Skin epidermis (tissue), 12 donors: ENCODE measurements around the gene PLXNC1.
A peak's percentile ranks its signal among the peaks of the same experiment; 100 is the strongest.

Source experiments
- H3K27ac ChIP-seq, 21 experiments: fragments of 200-600 bp; sonication (generic) in 11 of 21; one replicate each; pipeline ENCODE4 v1.5.0; 2020; ENCODE audit warnings: mild to moderate bottlenecking in 3 of 21, inconsistent platforms in 2 of 21, moderate library complexity in 2 of 21
- H3K4me3 ChIP-seq, 7 experiments: fragments of 200-600 bp; sonication (generic) in 2 of 7; one replicate each; pipeline ENCODE4 v1.5.0; 2020; ENCODE audit warnings: inconsistent platforms in 2 of 7, mild to moderate bottlenecking in 2 of 7, moderate library complexity in 1 of 7

The PLXNC1 gene

DNA sequence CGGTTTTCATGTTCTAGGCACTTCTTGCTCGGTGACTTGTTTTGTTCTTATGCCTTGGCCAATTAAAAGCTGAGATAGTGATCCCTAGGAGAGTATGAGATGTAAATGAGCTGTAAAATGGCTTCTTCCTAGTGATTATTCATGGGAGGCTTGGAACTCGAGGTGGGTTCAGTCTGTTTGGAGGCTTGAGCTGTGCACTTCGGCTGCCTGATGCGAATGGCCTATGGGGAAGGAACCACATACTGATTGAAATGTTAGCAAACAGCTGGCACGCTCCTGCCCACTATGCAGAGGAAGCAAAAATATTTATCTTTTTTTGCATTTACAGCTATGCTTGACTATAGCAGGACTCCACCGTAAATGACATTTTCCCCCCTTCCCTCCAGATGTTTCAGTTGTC lies 75.5 kb downstream of the PLXNC1 start:
- H3K4me3 ChIP-seq, result no peak overlapping the region

DNA sequence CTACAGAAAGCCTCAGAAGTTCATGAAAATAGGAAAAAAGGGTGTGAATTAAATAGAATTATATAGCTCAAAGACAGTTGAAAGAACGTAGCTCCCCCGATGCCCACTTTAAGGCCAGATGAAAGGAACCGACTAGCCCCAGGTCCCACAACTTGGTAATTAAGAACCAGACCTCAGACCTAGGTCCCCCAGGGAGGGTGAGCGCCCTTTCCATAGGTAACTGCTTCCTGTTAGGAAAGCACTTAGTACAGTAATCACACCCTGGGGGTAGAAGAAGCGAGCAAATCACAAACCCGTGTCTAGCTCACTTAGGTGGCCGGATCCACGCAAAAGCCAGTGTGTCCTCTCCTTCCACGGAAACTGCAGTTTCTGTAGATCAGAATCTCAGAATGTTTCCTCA lies 77.1 kb downstream of the PLXNC1 start:
- no peak overlapping the region for H3K4me3 ChIP-seq

More for the DNA sequence above, 75.5 kb downstream of the PLXNC1 start:
- H3K27ac ChIP-seq, result no peak overlapping the region

DNA sequence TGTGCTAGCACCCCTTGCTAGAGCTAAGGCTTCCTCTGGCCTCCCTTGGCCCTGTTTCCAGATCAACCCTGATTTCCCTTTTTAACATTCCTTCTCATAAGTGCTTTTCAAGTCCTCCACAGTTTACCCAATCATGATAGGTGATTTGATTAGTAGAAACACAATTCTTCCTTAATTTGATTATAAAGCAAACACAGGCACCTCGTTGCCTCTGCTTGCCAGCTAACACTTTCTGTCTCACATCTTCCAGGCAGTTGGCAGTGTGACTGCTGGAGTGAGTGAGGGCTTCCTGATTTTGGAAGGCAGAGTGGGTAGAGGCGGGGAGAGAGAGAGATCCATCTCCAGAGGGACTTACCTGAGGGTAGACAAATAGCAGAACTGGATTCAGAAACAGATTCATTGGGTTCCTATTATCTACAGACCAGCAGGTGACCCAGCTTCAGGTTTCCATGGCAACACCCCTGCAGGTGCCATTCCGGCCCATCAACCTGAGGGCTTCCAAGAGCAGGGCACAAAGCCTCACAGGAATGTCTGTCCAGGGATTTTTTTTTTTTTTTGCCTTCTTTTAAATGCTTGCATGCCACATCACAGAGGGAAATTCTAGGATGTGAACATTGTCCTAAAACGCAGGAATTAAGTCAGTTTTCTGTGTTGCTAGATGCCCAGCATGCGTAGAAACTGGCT lies 77.7 kb downstream of the PLXNC1 start:
- Histone ChIP-seq H3K27ac (no peak overlapping the region), H3K4me3 (no peak overlapping the region)

More for the DNA sequence above, 77.1 kb downstream of the PLXNC1 start:
- no peak overlapping the region for H3K27ac ChIP-seq

DNA sequence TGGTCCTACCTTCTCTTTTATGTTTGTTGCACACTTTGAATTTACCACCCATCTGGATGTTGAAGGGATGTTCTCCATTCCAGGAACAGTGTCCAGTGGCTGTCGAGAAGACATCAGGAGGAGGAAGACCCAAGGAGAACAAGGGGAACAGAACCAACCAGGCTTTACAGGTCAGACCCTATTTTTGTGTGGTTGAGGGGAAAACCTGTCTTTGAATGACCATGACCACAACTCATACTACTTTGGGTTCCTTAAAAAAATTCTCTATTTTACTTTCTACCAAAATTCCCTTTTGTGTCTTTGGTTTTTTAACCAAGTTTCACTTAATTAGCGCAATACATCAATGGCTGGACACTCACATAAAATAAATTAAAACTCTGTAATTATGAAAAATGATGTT lies 78.7 kb downstream of the PLXNC1 start:
- Histone ChIP-seq H3K27ac (no peak overlapping the region), H3K4me3 (no peak overlapping the region)

DNA sequence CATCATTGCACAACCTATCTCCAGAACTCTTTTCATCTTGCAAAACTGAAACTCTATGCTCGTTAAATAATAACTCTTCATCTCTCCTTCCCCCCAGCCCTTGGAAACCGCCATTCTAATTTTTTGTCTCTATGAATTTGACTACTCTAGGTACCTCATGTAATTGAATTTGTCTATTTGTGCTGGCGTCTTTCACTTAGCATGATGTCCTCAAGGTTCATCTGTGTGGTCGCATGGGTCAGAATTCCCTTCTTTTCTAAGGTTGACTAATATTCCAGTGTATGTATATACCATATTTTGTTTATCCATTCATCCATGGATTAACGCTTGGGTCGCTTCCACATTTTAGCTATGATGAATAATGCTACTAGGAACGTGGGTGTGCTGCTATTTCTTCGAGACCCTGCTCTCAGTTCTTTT lies 80.1 kb downstream of the PLXNC1 start:
- Histone ChIP-seq H3K4me3 (no peak overlapping the region), H3K27ac (no peak overlapping the region)

DNA sequence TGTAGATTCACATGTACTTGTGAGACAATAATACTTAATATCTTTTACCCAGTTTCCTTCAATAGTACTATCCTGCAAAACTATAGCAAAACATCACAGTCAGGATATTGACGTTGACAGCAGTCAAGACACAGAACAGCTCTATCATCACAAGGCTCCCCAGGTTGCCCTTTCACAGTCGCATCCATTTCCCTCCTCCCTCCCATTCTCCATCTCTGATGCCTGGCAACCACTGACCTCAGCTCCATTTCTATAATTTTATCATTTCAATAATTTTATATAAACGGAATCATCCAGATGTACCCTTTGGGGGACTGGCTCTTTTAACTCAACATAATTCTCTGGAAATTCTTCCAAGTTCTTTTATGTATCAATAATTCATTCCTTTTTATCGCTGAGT lies 81.5 kb downstream of the PLXNC1 start:
- Histone ChIP-seq H3K4me3 (no peak overlapping the region), H3K27ac (peak overlapping the region in 1 of 21 experiments; percentile 16)

DNA sequence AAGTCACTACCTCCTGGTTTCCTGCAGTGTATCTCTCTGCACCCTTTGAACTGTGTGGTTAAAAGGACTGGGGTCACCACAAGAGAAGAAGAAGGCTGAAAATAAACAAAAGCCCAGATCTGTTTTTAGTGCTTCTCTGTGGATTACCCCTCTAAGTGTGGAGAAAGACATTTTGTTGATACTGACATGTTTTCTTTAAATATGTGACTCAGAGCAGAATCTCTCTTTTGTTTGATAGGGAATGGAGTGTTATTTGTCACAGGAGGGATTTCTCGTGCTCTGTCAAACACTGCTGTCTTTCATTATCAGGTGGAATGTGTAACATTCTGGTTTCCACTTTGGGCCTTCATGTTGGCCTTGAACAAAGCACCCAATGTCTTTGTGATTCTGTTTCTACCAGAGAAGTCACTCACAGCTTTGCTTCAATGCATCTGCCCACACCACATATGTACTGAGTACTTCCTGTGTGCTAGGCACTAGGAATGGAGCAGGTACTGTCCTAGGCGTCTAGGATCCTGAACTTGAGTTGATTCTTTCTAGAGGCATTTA lies 82.1 kb downstream of the PLXNC1 start:
- H3K4me3 ChIP-seq, result no peak overlapping the region

DNA sequence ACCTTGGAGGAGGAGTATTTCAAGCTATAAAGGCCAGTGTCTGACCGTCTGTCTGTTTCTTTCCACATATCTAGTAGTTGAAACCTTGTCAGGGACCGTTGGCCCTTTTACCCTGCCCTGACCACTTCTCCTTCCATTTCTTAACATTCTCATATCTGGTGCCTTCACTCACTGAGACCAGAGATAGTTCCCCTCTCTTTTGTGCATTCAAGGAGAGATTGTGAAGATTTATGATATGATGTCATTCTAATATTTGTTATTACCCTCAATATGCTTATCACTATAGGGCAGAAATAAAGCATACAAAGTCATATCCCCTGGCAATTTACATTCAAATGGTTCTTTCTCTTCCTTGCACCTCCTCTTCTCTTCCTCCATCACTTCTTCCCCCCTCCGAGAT lies 83.3 kb downstream of the PLXNC1 start:
- Histone ChIP-seq H3K4me3 (no peak overlapping the region), H3K27ac (no peak overlapping the region)

More for the DNA sequence above, 82.1 kb downstream of the PLXNC1 start:
- H3K27ac ChIP-seq, result peak overlapping the region in 1 of 21 experiments; percentile 16

DNA sequence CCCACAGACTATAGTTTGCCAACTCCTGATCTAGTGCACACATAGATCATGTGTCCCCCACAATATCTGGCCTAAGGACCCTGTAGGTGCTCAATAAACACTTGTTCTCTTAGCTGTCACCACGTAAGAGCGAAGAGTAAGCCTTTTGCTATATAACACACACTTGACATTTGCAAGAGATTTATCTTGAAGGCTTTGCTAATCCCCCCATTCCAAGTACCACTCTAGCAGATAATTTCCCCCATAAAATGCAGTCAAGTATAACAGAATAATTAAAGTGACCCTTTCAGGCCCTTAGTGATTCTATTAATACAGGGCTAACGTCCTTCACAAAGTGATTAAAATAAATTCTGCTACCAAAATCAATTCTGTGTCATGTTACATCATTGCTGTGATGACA lies 87.5 kb downstream of the PLXNC1 start:
- Histone ChIP-seq H3K27ac (no peak overlapping the region), H3K4me3 (no peak overlapping the region)

DNA sequence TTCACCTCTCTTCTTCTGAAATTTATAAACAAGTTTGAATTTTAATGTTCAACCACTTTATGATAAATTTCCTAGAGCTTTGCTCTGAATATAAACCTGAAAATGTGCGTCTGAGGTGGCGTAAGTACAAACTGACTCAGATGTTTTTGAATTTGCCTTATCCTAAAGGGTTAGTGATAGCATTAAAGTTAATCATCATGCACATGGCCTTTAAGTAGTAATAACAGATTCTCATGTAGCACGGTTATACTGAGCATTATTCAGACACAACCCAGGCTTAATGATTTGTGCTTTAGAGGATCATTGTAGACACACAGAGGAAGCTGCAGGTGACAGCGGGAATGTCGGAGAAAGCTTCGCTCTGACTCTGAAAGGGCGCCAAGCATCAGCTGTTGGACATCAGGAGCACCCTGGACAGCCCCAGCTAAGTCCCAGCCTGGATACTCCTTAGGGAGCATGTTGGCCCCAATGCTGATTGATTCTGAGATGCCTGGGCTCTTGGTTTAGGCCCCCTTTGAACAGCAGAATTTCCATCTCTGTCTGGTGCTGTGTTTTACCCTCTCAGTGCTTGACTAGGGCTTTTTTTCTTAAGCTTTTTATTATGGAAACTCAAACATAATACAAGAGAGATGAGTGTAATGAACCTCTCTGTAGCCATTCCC lies 91.1 kb downstream of the PLXNC1 start:
- Histone ChIP-seq H3K27ac (no peak overlapping the region), H3K4me3 (no peak overlapping the region)

DNA sequence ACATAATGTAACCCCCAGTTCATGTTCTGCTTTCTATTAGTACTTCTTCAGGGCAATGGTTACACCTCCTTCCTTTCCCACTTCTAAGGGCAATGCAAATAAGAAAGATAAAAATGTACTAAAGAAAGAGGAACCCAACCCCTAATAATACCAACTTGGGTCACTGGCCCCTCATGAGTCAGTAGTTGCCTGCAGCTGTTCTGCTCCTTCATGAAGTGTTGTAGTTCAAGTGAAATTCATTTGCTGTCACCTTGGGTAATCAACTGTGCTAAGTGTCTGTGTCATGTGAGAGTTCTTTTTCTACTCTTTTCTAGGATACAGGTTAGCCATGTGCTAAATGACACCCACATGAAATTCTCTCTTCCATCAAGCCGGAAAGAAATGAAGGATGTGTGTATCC lies 91.8 kb downstream of the PLXNC1 start:
- H3K27ac ChIP-seq, result peak overlapping the region in 1 of 21 experiments; percentile 13

DNA sequence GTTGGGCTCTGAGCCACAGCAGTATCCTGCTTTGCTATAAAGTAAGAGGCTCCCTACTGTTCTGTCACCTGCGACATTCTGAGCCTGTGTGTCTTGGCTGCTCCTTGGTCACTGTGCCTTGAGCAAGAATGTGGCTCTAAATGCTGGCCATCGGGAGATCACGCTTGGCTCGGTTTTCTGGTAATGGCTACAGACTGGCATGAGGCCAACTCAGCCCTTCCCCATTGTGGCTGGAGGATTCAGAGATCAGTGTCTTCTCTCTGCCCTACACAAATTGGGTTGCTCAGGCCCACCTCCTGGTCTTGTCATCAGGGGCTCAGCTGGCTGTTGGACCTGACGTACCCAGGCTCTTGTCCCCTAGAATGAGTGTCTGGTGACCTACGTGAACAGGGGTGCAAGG lies 94.5 kb downstream of the PLXNC1 start:
- no peak overlapping the region for H3K4me3 ChIP-seq
- no peak overlapping the region for H3K27ac ChIP-seq

More for the DNA sequence above, 91.8 kb downstream of the PLXNC1 start:
- no peak overlapping the region for H3K4me3 ChIP-seq

DNA sequence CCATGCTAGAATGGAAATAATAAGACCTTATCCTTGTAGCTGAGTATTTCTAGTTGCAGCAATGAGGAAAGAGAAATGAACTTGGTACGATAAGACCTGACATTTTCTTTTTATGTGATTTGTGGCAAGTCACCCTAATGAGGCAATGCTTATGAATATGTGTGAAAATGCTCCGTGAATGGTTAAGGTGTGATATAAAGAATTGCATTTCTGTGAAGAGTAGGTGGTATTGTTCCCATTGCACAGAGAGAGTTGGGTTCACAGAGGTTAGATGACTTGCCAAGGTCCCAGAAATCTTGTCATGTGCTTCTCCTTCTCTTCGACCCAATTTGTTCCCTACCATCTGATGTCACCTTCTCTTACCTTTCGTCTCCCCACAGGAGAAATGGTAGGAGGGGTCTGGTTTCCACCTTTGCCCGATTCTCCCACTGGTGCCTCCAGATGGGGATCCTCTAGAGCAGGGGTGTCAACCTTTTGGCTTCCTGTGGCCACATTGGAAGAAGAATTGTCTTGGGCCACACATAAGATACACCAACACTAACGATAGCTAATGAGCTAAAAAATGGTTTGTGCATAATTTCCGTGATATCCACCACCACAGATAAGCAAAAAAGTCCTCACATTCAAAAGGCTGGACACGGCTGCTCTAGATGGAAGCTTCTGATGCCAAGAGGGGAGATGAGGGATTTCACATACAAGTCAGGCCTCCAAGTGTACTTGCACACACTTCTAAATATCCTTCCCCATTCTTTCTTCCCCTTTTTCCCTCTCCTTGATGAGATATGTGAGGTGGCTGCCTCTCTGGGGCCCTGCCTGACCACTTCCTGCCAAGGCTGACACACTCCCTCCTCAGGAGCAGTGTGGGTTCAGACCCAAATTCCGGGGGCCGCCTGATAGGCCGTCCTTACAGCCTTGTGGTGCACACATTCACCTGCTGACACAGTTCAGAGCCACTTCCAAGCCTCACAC lies 96.1 kb downstream of the PLXNC1 start:
- Histone ChIP-seq H3K4me3 (no peak overlapping the region), H3K27ac (peak overlapping the region in 5 of 21 experiments; percentile 3 to 50 (median 26))

DNA sequence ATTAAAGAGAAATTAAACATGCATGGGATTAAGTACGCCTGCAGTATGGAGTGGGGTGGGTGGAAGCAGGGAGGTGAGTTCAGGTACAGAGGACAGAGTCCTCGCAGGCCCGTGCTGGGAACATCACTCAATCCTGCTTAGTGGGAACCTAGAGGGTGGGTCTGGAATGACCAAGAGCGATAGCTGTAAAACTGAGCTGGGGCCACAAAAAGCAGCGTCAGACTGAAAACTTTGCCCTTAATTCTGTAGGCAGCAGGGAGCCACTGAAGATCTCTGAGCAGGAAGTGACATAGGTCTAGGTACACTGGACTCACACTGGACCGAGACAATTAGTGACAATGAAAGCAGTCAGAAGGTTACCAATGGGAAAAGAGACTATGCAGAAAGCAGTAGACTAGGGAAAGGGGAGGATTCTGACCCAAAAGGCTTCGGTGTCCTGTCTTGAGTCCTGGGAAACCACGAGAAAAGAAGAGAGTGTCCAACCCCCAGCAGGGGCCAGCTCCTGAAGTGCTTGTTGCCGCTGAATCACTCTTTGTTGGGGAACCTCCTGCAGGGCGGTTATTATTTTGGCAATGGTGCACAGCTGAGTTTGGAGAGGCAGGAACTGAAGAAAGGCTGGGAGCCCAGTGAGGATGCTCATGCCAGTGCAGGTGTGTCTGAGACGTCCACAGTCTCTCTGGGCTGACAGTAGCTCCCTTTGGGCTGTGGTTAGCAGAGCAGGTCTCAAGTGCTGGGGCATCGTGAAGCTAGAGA lies 97.4 kb downstream of the PLXNC1 start:
- peak overlapping the region in 1 of 21 experiments; percentile 3 for H3K27ac ChIP-seq
- no peak overlapping the region for H3K4me3 ChIP-seq

DNA sequence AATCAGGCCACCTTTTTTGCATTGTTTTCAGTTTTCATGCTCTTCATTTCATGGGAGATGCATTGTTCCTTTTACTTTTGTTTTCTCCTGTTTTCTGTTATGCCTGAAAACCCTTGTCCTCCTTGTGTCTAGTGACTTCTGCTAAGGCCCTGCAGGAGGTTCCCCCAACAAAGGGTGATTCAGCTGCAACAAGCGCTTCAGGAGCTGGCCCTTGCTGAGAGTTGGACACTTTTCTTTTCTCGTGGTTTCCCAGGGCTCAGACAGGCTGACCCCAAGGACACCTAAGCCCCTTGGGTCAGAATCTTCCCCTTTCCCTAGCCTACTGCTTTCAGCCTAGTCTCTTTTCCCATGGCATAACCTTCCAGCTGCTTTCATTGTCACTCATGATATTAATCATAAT lies 98.9 kb downstream of the PLXNC1 start:
- Histone ChIP-seq H3K4me3 (no peak overlapping the region), H3K27ac (no peak overlapping the region)

DNA sequence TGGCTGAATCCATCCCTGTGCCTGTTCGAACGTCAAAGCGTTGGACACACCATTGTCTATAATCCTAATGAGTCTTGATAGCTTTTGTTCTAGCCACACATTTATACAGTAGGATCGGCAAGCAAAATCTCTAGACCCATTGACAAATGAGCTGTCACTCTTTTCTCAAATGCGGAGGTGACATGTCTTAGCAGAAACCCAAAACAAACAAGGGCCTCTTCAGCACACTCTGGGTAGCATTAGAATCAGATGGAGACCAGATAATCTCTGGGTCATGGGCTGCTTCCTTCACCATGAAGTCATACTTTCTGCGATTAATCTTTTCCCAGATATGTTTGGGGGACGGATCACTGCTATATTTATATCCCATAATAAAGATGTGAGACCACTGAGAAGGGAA lies 100.2 kb downstream of the PLXNC1 start:
- H3K4me3 ChIP-seq, result no peak overlapping the region
- no peak overlapping the region for H3K27ac ChIP-seq

DNA sequence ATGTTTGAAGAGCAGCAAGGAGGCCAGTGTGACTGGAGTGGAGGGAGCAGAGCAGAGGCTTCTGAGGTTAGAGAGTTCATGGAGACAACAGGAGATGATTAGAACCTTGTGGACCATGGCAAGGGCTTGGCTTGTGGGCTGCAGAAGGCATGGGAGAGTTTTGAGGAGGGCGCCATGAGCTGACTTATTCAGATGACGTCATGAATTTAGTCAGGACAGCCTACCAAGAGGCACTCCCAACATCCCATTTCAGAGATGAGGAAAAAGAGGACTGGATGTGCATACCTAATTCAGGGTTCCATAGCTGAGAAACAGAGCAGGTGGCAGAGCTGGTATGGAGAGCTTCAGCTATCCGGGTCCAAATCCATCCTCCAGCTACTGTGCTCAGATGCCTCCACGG lies 101.8 kb downstream of the PLXNC1 start:
- no peak overlapping the region for H3K4me3 ChIP-seq
- no peak overlapping the region for H3K27ac ChIP-seq

DNA sequence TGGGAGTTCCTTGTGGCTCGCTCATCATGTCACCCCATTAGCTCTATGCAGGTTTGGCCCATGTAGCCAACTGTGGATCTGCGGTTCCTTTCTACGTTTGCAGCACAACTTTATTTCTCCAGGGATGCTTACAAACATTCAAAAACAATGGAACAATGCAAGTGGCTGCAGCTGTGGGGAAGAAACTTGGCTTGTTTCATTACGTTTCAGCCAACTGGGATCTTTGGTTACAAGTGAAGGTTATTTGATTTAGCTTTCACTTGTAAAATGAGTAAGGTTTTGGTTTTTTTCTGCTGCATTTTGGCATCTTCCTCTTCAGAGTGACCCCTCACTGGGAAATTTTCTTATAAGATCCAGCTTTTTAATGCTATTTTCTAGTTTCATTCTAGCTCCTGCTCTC lies 105.9 kb downstream of the PLXNC1 start:
- Histone ChIP-seq H3K4me3 (no peak overlapping the region), H3K27ac (no peak overlapping the region)

DNA sequence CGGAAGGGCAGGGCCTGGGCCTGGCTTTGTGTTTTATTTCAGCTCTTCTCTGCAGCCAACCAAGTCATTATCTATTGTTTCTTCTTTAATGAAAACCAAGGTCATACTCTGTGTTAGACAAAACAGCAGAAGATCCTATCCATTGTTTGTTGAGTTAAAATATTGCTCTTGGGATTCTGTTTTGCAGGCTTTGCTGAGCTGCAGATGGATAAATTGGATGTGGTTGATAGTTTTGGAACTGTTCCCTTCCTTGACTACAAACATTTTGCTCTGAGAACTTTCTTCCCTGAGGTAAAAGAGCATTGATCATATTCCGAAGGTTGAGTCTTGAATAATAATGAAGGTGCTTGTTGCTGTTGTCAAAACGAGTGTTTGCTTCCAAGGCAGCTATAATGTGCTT lies 106.6 kb downstream of the PLXNC1 start:
- Histone ChIP-seq H3K4me3 (no peak overlapping the region), H3K27ac (no peak overlapping the region)
